GM12872 (cell line): ENCODE measurements around the gene LHFPL2.

Experiments
- TF ChIP-seq, protein P1 (sequence below): IDR thresholded peaks from 3 replicates; pipeline ENCODE4 v1.5.1; 2011; ENCODE audit warnings: low read depth, mild to moderate bottlenecking, low read length, moderate library complexity; ENCODE audit not compliant: insufficient read depth

The LHFPL2 gene

DNA sequence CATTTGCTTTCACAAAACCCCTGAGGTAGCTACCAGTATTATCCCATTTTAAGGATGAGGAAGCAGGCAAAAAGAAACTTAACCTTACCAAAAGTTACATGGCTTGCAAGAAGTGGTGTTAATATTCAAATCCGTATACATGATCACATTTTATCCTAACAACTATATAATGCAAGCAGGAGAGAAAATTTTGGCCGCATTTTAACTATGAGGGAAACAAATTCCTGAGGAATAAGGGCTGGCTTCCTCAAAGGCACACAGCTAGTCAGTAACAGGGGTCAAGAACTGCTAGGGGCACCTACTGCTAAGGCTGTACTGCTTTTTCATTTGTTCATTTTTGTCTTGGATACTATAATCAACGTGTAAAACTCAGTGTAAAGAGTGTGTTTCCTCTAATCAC, 81.0 kb downstream of the LHFPL2 start:
- TF ChIP-seq, protein P1, sequence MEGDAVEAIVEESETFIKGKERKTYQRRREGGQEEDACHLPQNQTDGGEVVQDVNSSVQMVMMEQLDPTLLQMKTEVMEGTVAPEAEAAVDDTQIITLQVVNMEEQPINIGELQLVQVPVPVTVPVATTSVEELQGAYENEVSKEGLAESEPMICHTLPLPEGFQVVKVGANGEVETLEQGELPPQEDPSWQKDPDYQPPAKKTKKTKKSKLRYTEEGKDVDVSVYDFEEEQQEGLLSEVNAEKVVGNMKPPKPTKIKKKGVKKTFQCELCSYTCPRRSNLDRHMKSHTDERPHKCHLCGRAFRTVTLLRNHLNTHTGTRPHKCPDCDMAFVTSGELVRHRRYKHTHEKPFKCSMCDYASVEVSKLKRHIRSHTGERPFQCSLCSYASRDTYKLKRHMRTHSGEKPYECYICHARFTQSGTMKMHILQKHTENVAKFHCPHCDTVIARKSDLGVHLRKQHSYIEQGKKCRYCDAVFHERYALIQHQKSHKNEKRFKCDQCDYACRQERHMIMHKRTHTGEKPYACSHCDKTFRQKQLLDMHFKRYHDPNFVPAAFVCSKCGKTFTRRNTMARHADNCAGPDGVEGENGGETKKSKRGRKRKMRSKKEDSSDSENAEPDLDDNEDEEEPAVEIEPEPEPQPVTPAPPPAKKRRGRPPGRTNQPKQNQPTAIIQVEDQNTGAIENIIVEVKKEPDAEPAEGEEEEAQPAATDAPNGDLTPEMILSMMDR: no peak

DNA sequence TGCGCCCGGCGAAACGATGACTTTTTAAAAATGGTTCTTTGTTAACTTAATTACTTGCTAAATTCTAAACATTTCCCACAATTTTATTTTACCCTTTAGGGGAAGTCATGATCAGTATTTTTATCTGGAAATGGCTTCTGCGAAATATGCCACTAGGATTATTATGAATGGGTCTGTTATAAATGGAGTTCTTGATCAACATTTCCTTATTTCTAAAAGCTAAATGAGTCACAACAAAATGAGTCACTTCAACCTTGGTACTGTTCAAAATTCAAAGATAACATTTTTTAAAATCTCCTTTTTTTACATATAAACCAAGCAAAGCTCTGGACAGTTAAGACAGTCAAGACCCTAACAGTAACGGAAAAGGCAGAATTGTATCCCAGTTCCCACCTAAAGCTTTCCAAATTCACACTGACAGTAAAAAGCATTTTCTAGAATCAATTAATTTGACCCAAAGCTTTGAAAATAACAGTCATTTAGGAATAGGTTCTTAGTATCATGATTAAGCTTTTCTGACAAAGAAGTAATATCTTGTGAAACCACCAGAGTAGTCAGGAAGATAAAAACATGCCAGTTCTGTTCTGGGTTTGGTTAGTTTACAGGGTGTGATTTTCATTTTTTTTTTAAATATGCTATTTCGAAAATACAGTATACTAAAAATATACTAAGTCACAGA, 81.7 kb downstream of the LHFPL2 start:
- TF ChIP-seq, protein P1: 0 out of 3 replicates have a peak, but pooled peaks have one; percentile 6

DNA sequence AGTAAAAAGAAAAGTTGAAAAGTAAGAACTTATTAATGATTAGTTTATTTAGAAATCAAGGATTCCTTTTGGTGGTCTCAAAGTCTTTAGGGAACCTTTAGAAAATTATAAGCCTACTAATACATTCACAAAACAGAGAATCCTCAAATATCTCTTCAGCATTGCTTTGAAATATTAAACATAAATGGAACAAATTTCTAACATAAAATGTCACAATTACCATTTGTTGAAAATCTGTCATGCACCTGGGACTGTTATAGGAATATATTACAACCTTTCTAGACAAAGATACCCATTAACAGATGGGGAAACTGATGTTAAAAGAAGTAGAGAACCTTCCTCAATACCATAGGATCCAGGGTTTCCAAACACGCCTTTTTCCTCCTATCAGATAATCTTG, 83.2 kb downstream of the LHFPL2 start:
- TF ChIP-seq, protein P1: no peak

DNA sequence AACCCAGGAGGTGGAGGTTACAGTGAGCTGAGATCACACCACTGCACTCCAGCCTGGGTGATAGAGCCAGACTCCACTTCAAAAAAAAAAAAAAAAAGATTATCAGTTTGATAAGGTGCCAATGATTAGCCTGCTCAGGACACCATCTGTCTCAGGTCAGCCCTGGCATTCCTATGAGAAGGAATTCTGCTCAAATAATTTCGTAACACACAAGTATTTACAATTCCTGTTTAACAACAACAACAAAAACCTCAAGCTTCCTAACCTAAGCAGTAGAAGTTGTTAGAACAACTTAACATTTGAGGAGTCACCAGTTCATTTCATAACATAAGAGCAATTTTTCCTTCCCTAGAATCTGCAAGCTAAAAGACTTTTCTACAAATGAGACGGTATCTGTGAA, 85.0 kb downstream of the LHFPL2 start:
- TF ChIP-seq, protein P1: no peak

DNA sequence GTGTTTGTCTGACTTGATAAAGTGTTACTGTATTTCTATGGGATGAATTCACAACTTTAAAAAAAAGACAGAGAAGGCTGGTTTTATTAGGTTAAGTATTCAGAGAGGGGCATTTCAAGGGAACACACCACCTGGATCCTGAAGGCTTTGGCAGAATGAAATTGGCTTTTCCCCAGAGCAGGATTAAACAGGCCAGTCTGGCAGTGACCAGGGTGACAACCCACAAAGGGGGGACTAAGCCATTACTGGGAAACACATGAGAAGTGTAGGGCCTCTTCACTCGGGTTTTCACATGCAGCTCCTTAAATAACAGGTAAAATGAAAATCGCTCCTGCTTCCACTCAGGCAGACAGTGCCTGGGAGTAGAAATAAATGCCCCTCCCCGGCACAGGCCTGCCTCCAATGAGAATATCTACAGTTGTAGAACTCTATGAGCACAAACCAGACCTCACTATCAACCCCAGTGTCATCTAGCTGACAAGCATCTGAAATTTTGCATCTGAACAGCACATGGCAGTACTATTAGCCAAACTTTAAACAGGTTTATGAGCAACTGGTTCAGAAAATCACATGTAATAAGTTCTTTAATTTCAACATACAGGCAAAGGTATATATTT, 85.8 kb downstream of the LHFPL2 start:
- TF ChIP-seq, protein P1: no peak

DNA sequence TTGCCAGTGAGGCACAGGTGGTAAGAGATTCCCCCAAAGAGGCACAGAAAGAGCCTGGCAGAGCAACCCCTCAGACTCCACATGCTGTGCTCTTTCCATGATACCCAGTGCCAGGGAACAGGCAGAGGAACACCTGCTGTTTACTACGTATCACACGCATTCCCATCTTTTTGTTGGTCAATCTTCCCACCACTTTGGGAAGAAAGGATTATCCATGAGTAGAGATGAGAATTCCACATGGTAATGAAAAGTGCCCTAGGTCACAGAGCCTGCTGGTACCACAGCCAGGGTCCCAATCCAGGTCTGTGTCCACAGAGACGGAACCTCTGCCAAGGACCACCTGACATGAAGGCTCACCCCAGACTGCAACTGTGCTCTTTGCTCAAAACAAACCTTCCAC, 86.6 kb downstream of the LHFPL2 start:
- TF ChIP-seq, protein P1: no peak

DNA sequence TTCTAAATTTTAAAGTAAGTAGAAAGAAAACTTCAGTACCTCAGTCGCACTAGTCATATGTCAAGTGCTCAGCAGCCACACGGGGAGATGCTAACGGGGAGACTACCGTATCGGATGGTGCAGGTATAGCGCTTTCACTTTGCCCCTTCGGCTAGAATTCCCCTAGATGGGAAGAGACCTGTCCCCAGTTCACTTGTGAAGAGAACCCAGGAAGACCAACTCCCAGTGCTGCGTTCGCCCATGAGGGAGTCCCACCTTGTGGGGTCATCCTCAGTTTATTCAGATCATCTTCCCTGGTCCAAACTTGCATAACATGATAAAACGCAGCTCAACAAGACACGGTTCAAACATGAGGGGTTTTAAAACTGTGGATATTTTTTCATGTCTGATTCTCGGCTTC, 87.3 kb downstream of the LHFPL2 start:
- TF ChIP-seq, protein P1: no peak
